DND-41 (cell line): ENCODE measurements around the gene MBTPS1.

Experiments
- ATAC-seq: fragments of 200-7000 bp; cut with Tn5 transposase; 3 replicates; pipeline ENCODE4 v1.9.1; 2021; ENCODE audit warnings: low read depth; ENCODE audit not compliant: insufficient read depth
- DNase-seq: peaks from one replicate; pipeline ENCODE4 v3.0.0-alpha.2; 2020
- H2AFZ ChIP-seq: 2 replicates; pipeline ENCODE4 v1.6.0; 2012; ENCODE audit warnings: low read depth, low read length
- H3K27ac ChIP-seq: 2 replicates; pipeline ENCODE4 v1.5.1; 2012; ENCODE audit warnings: low read length, inconsistent platforms
- H3K27me3 ChIP-seq: fragments of 200-600 bp; sonication (generic); 2 replicates; pipeline ENCODE4 v1.6.0; 2012; ENCODE audit warnings: low read length, mild to moderate bottlenecking, inconsistent platforms; ENCODE audit not compliant: insufficient read depth, poor library complexity
- H3K36me3 ChIP-seq: 2 replicates; pipeline ENCODE4 v1.5.1; 2012; ENCODE audit warnings: low read length, inconsistent platforms; ENCODE audit not compliant: insufficient read depth
- H3K4me1 ChIP-seq: 2 replicates; pipeline ENCODE4 v1.5.1; 2012; ENCODE audit warnings: mild to moderate bottlenecking, low read length; ENCODE audit not compliant: insufficient read depth
- H3K4me2 ChIP-seq: 2 replicates; pipeline ENCODE4 v1.6.0; 2012; ENCODE audit warnings: mild to moderate bottlenecking, moderate library complexity, low read length, inconsistent platforms; ENCODE audit not compliant: insufficient read depth
- H3K4me3 ChIP-seq, 2 experiments: fragments of 200-600 bp in 1 of 2; shearing (Covaris generic) in 1 of 2; 2 replicates each; pipeline ENCODE4 v1.5.1; 2012 to 2016; ENCODE audit warnings: inconsistent platforms in 2 of 2, low read length in 2 of 2, mild to moderate bottlenecking in 2 of 2, low read depth in 1 of 2, moderate library complexity in 1 of 2
- H3K79me2 ChIP-seq: 2 replicates; pipeline ENCODE4 v1.6.0; 2012; ENCODE audit warnings: low read length, inconsistent platforms; ENCODE audit not compliant: insufficient read depth
- H3K9ac ChIP-seq: 2 replicates; pipeline ENCODE4 v1.6.0; 2012; ENCODE audit warnings: low read depth, mild to moderate bottlenecking, inconsistent platforms, low read length, moderate library complexity
- H3K9me3 ChIP-seq: 2 replicates; pipeline ENCODE4 v1.5.1; 2012; ENCODE audit warnings: low read length, moderate library complexity, mild to moderate bottlenecking, inconsistent platforms; ENCODE audit not compliant: insufficient read depth, severe bottlenecking
- H4K20me1 ChIP-seq: 2 replicates; pipeline ENCODE4 v1.6.0; 2012; ENCODE audit warnings: low read length; ENCODE audit not compliant: insufficient read depth
- CTCF ChIP-seq: IDR thresholded peaks from 2 replicates; pipeline ENCODE4 v1.5.1; 2012; ENCODE audit warnings: borderline replicate concordance, low read length, moderate library complexity, mild to moderate bottlenecking; ENCODE audit not compliant: poor library complexity, severe bottlenecking; ENCODE audit errors: extremely low read depth
- EZH2 ChIP-seq: IDR thresholded peaks from 3 replicates; pipeline ENCODE4 v1.6.1; 2012; ENCODE audit warnings: borderline replicate concordance, low read depth, mild to moderate bottlenecking, moderate library complexity, low read length, inconsistent platforms; ENCODE audit not compliant: severe bottlenecking

Gene MBTPS1

GRCh38 chr16:84105301-84105815 lies 11.4 kb downstream of the MBTPS1 start:
- no peak for TF ChIP-seq CTCF
- no peak for TF ChIP-seq EZH2
- ATAC-seq, result no peak

DNA sequence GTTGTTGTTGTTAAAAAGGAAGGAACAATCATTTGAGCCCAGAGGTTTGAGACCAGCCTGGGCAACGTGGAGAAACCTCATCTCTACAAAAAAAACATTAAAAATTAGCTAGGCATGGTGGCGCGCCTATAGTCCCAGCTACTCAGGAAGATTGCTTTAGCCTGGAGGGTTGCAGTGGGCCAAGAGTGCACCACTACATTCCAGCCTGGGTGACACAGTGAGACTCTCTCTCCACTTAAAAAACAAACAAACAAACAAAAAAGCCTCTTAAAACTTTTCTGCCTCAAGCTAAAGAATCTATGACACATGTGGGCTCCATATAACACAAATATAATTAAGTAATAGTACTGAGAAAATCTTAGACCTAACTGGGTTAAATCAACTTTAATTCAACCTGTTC lies 12.5 kb downstream of the MBTPS1 start:
- Histone ChIP-seq H3K79me2 (peaks cover 100% of the 10 kb centered on the region), H3K4me3 (no peak overlapping the region), H3K27me3 (no peaks in the 10 kb centered on the region), H3K4me1 (peaks cover 42% of the 10 kb centered on the region), H3K27ac (no peak overlapping the region), H3K9me3 (no peaks in the 10 kb centered on the region), H4K20me1 (peaks cover 71% of the 10 kb centered on the region), H3K4me2 (no peak overlapping the region), H3K9ac (no peak overlapping the region), H2AFZ (no peak overlapping the region), H3K36me3 (peaks cover 68% of the 10 kb centered on the region)
- DNase-seq (no peak), ATAC-seq (no peak)
- TF ChIP-seq CTCF, result no peak
- TF ChIP-seq EZH2, result no peak

More at GRCh38 chr16:84105301-84105815, 11.4 kb downstream of the MBTPS1 start:
- peaks cover 80% of the 10 kb centered on the region for H4K20me1 ChIP-seq
- peaks cover 68% of the 10 kb centered on the region for H3K36me3 ChIP-seq
- H3K4me1 ChIP-seq, result peaks cover 45% of the 10 kb centered on the region
- H3K9ac ChIP-seq, result no peak overlapping the region
- no peaks in the 10 kb centered on the region for H3K27me3 ChIP-seq
- H3K4me3 ChIP-seq, result no peak overlapping the region
- H2AFZ ChIP-seq, result no peak overlapping the region
- no peaks in the 10 kb centered on the region for H3K9me3 ChIP-seq
- H3K4me2 ChIP-seq, result no peak overlapping the region
- H3K27ac ChIP-seq, result peak overlapping the region; percentile 46; the same call in 1 of the 2 replicates
- no peak for DNase-seq
- peaks cover 100% of the 10 kb centered on the region for H3K79me2 ChIP-seq

- peaks cover 68% of the 10 kb centered on the region for H3K36me3 ChIP-seq
Measured at GRCh38 chr16:84103678-84104077, 13.1 kb downstream of the MBTPS1 start.

More at GRCh38 chr16:84103678-84104077, 13.1 kb downstream of the MBTPS1 start:
- peaks cover 39% of the 10 kb centered on the region for H3K4me1 ChIP-seq
- peaks cover 65% of the 10 kb centered on the region for H4K20me1 ChIP-seq
- DNase-seq, result no peak
- H3K9me3 ChIP-seq, result no peaks in the 10 kb centered on the region
- TF ChIP-seq CTCF (no peak), EZH2 (no peak)
- peak overlapping the region; percentile 4; the same call in 1 of the 2 replicates for H3K27ac ChIP-seq
- H3K79me2 ChIP-seq, result peaks cover 100% of the 10 kb centered on the region
- no peak for ATAC-seq
- no peak overlapping the region for H2AFZ ChIP-seq
- no peaks in the 10 kb centered on the region for H3K27me3 ChIP-seq
- H3K4me3 ChIP-seq, result no peak overlapping the region
- no peak overlapping the region for H3K4me2 ChIP-seq
- no peak overlapping the region for H3K9ac ChIP-seq
